Astrocyte of the cerebellum (primary cell): Measurements from ENCODE around the gene NHEJ1.

Experiments
- DNase-seq: peaks from one replicate; pipeline ENCODE4 v3.0.0-alpha.2; 2011; ENCODE audit warnings: low read depth
- H3K4me3 ChIP-seq: 2 replicates; pipeline ENCODE4 v1.5.1; 2011; ENCODE audit warnings: mild to moderate bottlenecking, low read depth, low read length, moderate library complexity
- CTCF ChIP-seq: IDR thresholded peaks from 2 replicates; pipeline ENCODE4 v1.5.1; 2012; ENCODE audit warnings: low read length, low read depth, moderate library complexity, mild to moderate bottlenecking; ENCODE audit errors: missing control alignments
- in situ Hi-C: cut with HindIII; loops from 2 replicates; pipeline ENCODE4 v1.10.0; 2017; ENCODE audit warnings: low sequenced_read_pairs

Gene NHEJ1

GRCh38 chr2:219037783-219038499 lies 122.7 kb downstream of the NHEJ1 start:
- no peak for TF ChIP-seq CTCF
- H3K4me3 ChIP-seq: no peak overlapping the region
- in situ Hi-C loops: no loop called here
- DNase-seq: no peak

GRCh38 chr2:219035942-219036341 lies 124.7 kb downstream of the NHEJ1 start:
- DNase-seq: no peak
- no peak overlapping the region for H3K4me3 ChIP-seq
- in situ Hi-C loops: no loop called here
- TF ChIP-seq CTCF: no peak

GRCh38 chr2:219034823-219035222 lies 125.8 kb downstream of the NHEJ1 start:
- TF ChIP-seq CTCF: no peak
- H3K4me3 ChIP-seq: no peak overlapping the region
- DNase-seq: no peak
- in situ Hi-C loops: no loop called here

GRCh38 chr2:219032051-219032745 lies 128.4 kb downstream of the NHEJ1 start:
- in situ Hi-C loops: no loop called here
- no peak for TF ChIP-seq CTCF

GRCh38 chr2:219031005-219031738 lies 129.4 kb downstream of the NHEJ1 start:
- H3K4me3 ChIP-seq: no peak overlapping the region
- TF ChIP-seq CTCF: no peak
- no peak for DNase-seq
- in situ Hi-C loops: no loop called here

More at GRCh38 chr2:219032051-219032745, 128.4 kb downstream of the NHEJ1 start:
- H3K4me3 ChIP-seq: no peak overlapping the region
- DNase-seq: no peak

GRCh38 chr2:219030177-219030940 lies 130.3 kb downstream of the NHEJ1 start:
- in situ Hi-C loops: no loop called here
- no peak overlapping the region for H3K4me3 ChIP-seq
- DNase-seq: no peak
- no peak for TF ChIP-seq CTCF
